ENCODE measurements around the gene VAV2. TPM values are rescaled to one million over a fixed set of nuclear protein-coding genes. Genes with fewer than 3 reads are reported as not detected.
A peak's percentile ranks its signal among the peaks of the same experiment; 100 is the strongest.

VAV2 gene
- total and polyA plus RNA-seq, 9 of the 15 experiments (the other 6 are each of a cell fraction or from before 2014, with no cell fraction given), result 0.01 to 2.7 (median 1.0) TPM; not detected in 1

DNA sequence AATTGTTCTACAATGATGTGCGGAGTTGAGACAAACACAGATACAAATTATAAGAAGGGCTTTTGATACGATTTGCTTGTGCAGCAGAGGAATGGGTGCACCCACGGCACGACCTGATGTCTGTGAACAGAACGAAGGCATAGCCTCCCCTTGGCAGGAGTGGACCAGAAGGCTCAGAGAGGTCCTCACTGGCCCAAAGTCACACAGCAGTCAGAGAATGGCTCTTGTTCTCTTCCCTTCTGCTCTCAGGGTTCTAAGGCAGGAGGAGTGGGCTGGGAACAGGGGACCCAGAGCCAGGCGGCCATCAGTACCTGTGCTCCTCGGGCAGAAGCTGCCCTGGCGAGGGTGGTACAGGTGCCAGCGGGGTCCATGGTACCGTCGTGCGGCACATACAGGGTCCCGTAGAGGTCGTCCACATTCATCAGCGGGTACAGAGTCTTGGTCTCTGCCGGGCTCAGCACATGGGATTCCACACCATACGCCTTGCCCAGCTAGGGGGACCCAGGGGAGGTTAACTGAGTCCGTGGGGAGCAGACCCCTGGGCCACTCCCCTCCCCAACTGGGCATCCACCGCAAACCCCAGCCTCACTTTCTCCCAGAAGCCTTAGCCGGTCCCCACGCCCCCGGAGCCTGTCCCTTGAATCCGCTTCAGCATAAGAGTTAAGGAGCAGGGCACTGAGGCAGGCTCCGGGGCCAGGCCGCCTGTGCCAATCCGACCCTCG lies 261.0 kb downstream of the VAV2 start:
- CTCF ChIA-PET (ENCODE audit: low intra/inter-chr PET ratio), result no interaction called here
- no TSS peak for BruUV-seq (replicated peaks)
- H3K4me3 ChIP-seq, result no peak overlapping the region
- POLR2A ChIA-PET, result no interaction called here
- no peak for ATAC-seq
- H2AFZ ChIP-seq (ENCODE audit: low read depth, low read length), result no peak overlapping the region
- H3K4me1 ChIP-seq (replicated peaks in 1 of 2; ENCODE audit: control insufficient read depth in 2 of 2, insufficient read depth in 2 of 2, low read length in 2 of 2), result peaks cover 0 to 14% of the 10 kb centered on the region in 2 experiments; a peak in 2 of 5 replicates
- no peaks in the 10 kb centered on the region for H3K36me3 ChIP-seq (ENCODE audit: control insufficient read depth, insufficient read depth, low read length)
- TF ChIP-seq ZFP36 (IDR thresholded peaks at IDR 0.05; ENCODE audit: low read depth, low read length, partially characterized antibody), result peak; percentile 31
- TF ChIP-seq FOXK2 (conservative IDR thresholded peaks at IDR 0.05 in 1 of 2, IDR thresholded peaks at IDR 0.05 in 1 of 2; ENCODE audit: low read depth in 2 of 2), result no peak
- no peak for DNase-seq (ENCODE audit: extremely low read depth in 1 of 4, low spot score in 3 of 4)
- no peaks in the 10 kb centered on the region for H3K79me2 ChIP-seq (ENCODE audit: control insufficient read depth, insufficient read depth, low read length)
- H4K20me1 ChIP-seq (replicated peaks; ENCODE audit: control insufficient read depth, insufficient read depth, low read length), result peaks cover 9% of the 10 kb centered on the region; the same call in 1 of the 2 replicates
- H3K27ac ChIP-seq (ENCODE audit: extremely low read depth, low read depth, low read length), result no peak overlapping the region
- H3K9me1 ChIP-seq (ENCODE audit: control insufficient read depth, insufficient read depth, low read length), result no peaks in the 10 kb centered on the region
- H3K9ac ChIP-seq (ENCODE audit: insufficient read depth in 1 of 2, low read depth in 2 of 2, low read length in 2 of 2), result no peak overlapping the region
- H3K27me3 ChIP-seq (ENCODE audit: control insufficient read depth in 2 of 2, insufficient read depth in 2 of 2, low read length in 2 of 2), result peaks cover 3 to 18% of the 10 kb centered on the region in 2 experiments; a peak in 4 of 5 replicates
- intact Hi-C loops (cut with micrococcal nuclease) (no loop called here), in situ Hi-C loops (cut with MboI) (loop anchor here (5.0 kb wide), 1 partner anchor 194 kb away; no protein-coding TSS in a partner anchor)
- FAIRE-seq, result no peak
- 35% methylated on average over 26 of the region's 27 CpGs for WGBS (ENCODE audit: insufficient coverage, low coverage, missing lambda C conversion rate)
- H3K9me3 ChIP-seq (replicated peaks; ENCODE audit: control insufficient read depth, insufficient read depth, low read depth, low read length), result no peaks in the 10 kb centered on the region
- H3K4me2 ChIP-seq (ENCODE audit: insufficient read depth, low read length), result no peak overlapping the region

DNA sequence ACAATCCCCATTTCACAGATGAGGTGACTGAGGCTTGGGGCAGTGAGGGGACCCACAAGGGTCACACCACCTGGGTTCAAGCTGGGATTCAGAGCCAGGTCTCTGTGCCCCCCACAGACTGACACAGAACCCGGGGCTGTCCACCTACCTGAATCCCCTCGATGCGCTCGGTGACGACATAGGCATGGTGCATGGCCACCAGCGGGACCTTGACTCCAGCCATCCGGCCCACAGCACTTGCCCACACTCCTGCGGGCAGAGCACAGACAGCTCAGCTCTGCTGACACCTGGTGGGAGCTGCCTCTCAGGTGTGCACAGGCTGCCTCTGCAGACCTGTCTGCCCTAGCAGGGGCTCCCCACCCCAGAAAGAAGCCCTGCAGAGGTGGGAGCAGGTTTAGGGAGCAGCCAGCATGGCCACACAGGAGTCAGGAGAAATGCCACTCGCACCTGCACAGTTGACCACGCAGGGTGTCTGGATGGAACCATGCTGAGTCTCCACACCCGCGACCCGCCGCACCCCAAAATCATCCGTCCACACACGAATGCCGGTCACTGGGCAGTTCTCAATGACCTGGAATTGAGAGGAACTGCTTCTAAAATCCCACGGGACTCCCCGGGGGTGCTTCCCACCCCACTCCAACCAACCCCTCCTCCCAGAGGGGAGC lies 262.4 kb downstream of the VAV2 start:
- no peaks in the 10 kb centered on the region for H3K9me3 ChIP-seq (replicated peaks; ENCODE audit: control insufficient read depth, insufficient read depth, low read depth, low read length)
- H3K27me3 ChIP-seq (ENCODE audit: control insufficient read depth in 2 of 2, insufficient read depth in 2 of 2, low read length in 2 of 2), result peaks cover 3 to 12% of the 10 kb centered on the region in 2 experiments; a peak in 4 of 5 replicates
- H3K4me2 ChIP-seq (ENCODE audit: insufficient read depth, low read length), result no peak overlapping the region
- no peak for DNase-seq (ENCODE audit: extremely low read depth in 1 of 4, low spot score in 3 of 4)
- TF ChIP-seq NR2F6 (CRISPR knock-in tag; IDR thresholded peaks at IDR 0.05) (no peak), KLF13 (tag; IDR thresholded peaks at IDR 0.05; ENCODE audit: borderline replicate concordance, low read depth) (no peak), ZNF57 (CRISPR knock-in tag; IDR thresholded peaks at IDR 0.05) (no peak)
- H2AFZ ChIP-seq (ENCODE audit: low read depth, low read length), result no peak overlapping the region
- no peak for ATAC-seq
- 0% methylated on average over 9 of the region's 19 CpGs for WGBS (ENCODE audit: insufficient coverage, low coverage, missing lambda C conversion rate)
- no peaks in the 10 kb centered on the region for H3K36me3 ChIP-seq (ENCODE audit: control insufficient read depth, insufficient read depth, low read length)
- ChIA-PET CTCF (ENCODE audit: low intra/inter-chr PET ratio) (no interaction called here), POLR2A (no interaction called here)
- in situ Hi-C loops (cut with MboI) (loop anchor here (5.0 kb wide), 1 partner anchor 192 kb away; no protein-coding TSS in a partner anchor), intact Hi-C loops (cut with micrococcal nuclease) (no loop called here)
- no TSS peak for BruUV-seq (replicated peaks)
- H4K20me1 ChIP-seq (replicated peaks; ENCODE audit: control insufficient read depth, insufficient read depth, low read length), result peaks cover 9% of the 10 kb centered on the region; the same call in 1 of the 2 replicates
- peaks cover 0 to 14% of the 10 kb centered on the region in 2 experiments; a peak in 2 of 5 replicates for H3K4me1 ChIP-seq (replicated peaks in 1 of 2; ENCODE audit: control insufficient read depth in 2 of 2, insufficient read depth in 2 of 2, low read length in 2 of 2)
- H3K79me2 ChIP-seq (ENCODE audit: control insufficient read depth, insufficient read depth, low read length), result no peaks in the 10 kb centered on the region
- H3K4me3 ChIP-seq, result no peak overlapping the region
- FAIRE-seq, result no peak
- H3K9ac ChIP-seq (ENCODE audit: insufficient read depth in 1 of 2, low read depth in 2 of 2, low read length in 2 of 2), result peak overlapping the region in 1 of 2 experiments; percentile 35; a peak in 1 of 4 replicates
- no peaks in the 10 kb centered on the region for H3K9me1 ChIP-seq (ENCODE audit: control insufficient read depth, insufficient read depth, low read length)
- H3K27ac ChIP-seq (ENCODE audit: extremely low read depth, low read depth, low read length), result no peak overlapping the region

All from K562 (cell line).